GM12892 (cell line): ENCODE data around the gene TLCD3B.

Experiments
- POLR2A ChIP-seq: IDR thresholded peaks from 2 replicates; pipeline ENCODE4 v1.6.1; 2011; ENCODE audit warnings: low read depth, low read length, control low read depth
- POLR2AphosphoS5 ChIP-seq: IDR thresholded peaks from 2 replicates; pipeline ENCODE4 v1.6.1; 2011; ENCODE audit warnings: low read depth, low read length, control low read depth
- TAF1 ChIP-seq: IDR thresholded peaks from 2 replicates; pipeline ENCODE4 v1.6.1; 2011; ENCODE audit warnings: low read depth, mild to moderate bottlenecking, control low read depth, low read length, borderline replicate concordance

GRCh38 chr16:30025574-30025973 lies 5.5 kb downstream of the TLCD3B start:
- no peak for TF ChIP-seq POLR2AphosphoS5
- TF ChIP-seq POLR2A: no peak
- no peak for TF ChIP-seq TAF1
